Activated CD8-positive, alpha-beta memory T cell treated with anti-CD3 and anti-CD28 coated beads for 48 hours (primary cell): ENCODE results near the gene POLDIP3.
"Not testable (repeated sequence)": the region's sequence is repeated elsewhere in the genome, so short reads cannot be mapped to it uniquely, and the experiment has no call there.

Experiments used
- DNase-seq, 3 experiments: peaks; one replicate each; pipeline ENCODE4 v3.0.0-alpha.2; 2020; ENCODE audit warnings: low read depth in 2 of 3, low spot score in 2 of 3

Gene POLDIP3

GRCh38 chr22:42560781-42561180 is 53.9 kb downstream of the POLDIP3 start:
- DNase-seq = no peak

- DNase-seq = no peak
Observed at GRCh38 chr22:42560381-42560780, 54.3 kb downstream of the POLDIP3 start.

- DNase-seq = peak; percentile 53 to 59 (median 58)
Observed at GRCh38 chr22:42553475-42554361, 61.0 kb downstream of the POLDIP3 start, which contains the start of gene SERHL2. Gene SERHL2 (plus strand): TSS chr22:42553956. CDS start chr22:42554021, 65 bp downstream.

GRCh38 chr22:42552294-42552647 is 62.4 kb downstream of the POLDIP3 start:
- not testable (repeated sequence) for DNase-seq

GRCh38 chr22:42549331-42550060 is 65.2 kb downstream of the POLDIP3 start:
- DNase-seq = no peak

GRCh38 chr22:42548597-42549330 is 65.9 kb downstream of the POLDIP3 start:
- no peak for DNase-seq

- DNase-seq = not testable (repeated sequence)
Observed at GRCh38 chr22:42548126-42548525, 66.6 kb downstream of the POLDIP3 start.

- no peak for DNase-seq
Observed at GRCh38 chr22:42547562-42547961, 67.1 kb downstream of the POLDIP3 start.

GRCh38 chr22:42544686-42545085 is 70.0 kb downstream of the POLDIP3 start:
- DNase-seq = no peak

- DNase-seq = not testable (repeated sequence)
Observed at GRCh38 chr22:42539236-42539771, 75.4 kb downstream of the POLDIP3 start.

- not testable (repeated sequence) for DNase-seq
Observed at GRCh38 chr22:42537199-42537831, 77.4 kb downstream of the POLDIP3 start.

- DNase-seq = not testable (repeated sequence)
Observed at GRCh38 chr22:42536634-42537033, 78.0 kb downstream of the POLDIP3 start.

- DNase-seq = no peak
Observed at GRCh38 chr22:42536166-42536565, 78.5 kb downstream of the POLDIP3 start.

GRCh38 chr22:42535082-42535731 is 79.5 kb downstream of the POLDIP3 start:
- not testable (repeated sequence) for DNase-seq
